Stimulated activated CD4-positive, alpha-beta T cell treated with anti-CD3 and anti-CD28 coated beads, TNF-alpha, amount 100 ng/mL, for 48 hours (primary cell): ENCODE measurements around the gene SCAF8.
"Not testable (repeated sequence)": the region's sequence is repeated elsewhere in the genome, so short reads cannot be mapped to it uniquely, and the experiment has no call there.

Experiments used
- DNase-seq, 3 donors: peaks; one replicate each; pipeline ENCODE4 v3.0.0-alpha.2; 2020; ENCODE audit warnings: low read depth in 3 of 3

The SCAF8 gene

GRCh38 chr6:154779157-154779556, 45.9 kb downstream of the SCAF8 start:
- DNase-seq, result not testable (repeated sequence)

DNA sequence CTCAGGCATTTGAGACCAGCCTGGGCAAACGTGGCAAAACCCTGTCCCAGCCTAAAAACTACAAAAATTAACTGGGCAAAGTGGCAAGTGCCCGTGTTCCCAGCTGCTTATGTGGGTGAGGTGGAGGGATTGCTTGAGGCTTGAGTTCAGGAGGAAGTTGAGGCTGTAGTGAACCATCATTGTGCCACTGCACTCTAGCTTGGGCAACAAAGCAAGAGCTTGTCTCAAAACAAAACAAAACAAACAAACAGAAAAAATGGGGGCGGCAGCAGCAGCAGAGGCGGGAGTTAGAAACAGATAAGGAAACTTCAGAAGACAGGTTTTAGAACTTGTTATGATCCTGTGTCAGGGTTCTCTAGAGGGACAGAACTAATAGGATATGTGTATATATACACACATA, 49.0 kb downstream of the SCAF8 start:
- no peak for DNase-seq

DNA sequence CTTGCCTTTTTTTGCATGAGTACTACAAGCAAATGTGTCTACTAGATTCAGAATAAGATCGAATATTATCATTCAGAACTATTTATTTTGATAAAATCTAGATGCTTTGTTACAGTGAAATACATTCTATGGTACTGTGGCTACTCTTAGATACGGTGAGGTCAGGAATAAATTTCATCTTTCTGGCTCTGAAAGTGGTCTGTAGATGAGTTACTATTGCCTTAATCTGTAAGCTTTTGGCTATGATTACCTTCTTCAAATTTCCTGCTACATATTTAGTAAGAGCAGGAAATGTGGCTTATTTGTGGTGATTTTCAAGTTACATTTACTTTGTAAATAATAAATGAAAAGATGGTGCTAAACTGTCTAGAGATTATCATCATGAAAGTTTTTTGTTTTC, 50.0 kb downstream of the SCAF8 start:
- DNase-seq, result no peak

- DNase-seq, result no peak
Observed at GRCh38 chr6:154785075-154785474, 51.9 kb downstream of the SCAF8 start.

DNA sequence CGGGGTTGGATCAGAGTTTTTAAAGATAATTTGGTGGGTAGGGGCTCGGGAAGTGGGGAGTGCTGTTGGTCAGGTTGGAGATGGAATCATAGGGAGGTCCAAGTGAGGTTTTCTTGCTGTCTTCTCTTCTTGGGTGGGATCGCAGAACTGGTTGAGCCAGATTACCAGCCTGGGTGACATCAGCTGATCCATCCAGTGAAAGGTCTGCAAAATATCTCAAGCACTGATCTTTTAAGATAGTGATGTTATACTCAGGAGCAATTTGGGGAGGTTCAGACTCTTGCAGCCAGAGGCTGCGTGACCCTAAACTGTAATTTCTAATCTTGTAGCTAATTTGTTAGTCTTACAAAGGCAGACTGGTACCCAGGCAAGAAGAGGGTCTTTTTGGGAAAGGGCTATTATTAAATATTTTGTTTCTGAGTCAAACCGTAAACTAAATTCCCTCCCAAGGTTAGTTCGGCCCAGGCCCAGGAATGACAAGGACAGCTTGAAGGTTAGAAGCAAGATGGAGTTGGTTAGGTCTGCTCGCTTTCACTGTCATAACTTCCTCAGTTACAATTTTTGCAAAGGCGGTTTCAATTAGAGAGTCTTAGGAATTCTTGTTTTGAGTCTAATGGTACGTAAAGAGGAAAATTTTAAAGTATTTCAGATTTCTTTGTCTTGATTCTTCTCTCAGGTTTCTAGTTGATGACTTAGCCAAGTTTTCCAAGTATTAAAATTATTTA, 53.1 kb downstream of the SCAF8 start:
- DNase-seq, result no peak

GRCh38 chr6:154791556-154792317, 58.5 kb downstream of the SCAF8 start:
- no peak for DNase-seq

GRCh38 chr6:154792325-154792724, 59.1 kb downstream of the SCAF8 start:
- no peak for DNase-seq

DNA sequence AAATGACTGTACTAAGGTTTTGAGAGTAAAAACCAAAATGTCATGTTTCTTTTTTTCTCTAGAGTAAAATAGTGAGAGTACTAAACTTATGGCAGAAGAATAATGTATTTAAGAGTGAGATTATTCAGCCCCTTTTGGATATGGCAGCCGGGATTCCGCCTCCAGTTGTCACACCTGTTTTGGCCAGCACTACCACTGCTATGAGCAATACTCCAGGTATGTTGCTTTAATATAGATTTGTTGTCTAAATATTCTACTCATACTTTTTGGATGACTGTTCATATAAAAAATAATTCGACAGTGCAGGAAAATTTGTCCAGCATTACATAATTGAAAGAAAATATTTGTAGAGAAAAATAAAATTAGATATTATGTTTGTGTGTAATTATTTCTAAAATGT, 59.5 kb downstream of the SCAF8 start:
- DNase-seq, result no peak

GRCh38 chr6:154796484-154796883, 63.3 kb downstream of the SCAF8 start:
- DNase-seq, result no peak

DNA sequence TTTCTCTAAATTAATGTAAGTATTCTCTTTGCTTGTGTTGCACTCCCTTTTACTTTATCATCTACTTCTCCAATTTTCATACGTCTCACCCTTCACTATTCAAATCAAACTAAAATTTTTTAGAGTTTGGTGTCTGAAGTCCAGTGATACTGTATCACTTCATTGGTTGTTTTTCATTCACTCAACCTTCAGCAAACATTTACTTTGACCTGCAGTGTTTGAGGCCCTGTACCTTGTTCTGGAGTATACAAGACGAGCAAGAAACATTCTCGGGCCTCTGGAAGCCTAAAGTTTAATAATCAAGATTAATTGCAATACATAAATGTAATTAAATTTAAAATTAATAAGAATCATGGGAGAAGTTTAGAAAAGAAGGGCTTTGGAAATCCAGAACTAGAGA, 64.6 kb downstream of the SCAF8 start:
- DNase-seq, result no peak

- no peak for DNase-seq
Observed at GRCh38 chr6:154800338-154800737, 67.1 kb downstream of the SCAF8 start.

DNA sequence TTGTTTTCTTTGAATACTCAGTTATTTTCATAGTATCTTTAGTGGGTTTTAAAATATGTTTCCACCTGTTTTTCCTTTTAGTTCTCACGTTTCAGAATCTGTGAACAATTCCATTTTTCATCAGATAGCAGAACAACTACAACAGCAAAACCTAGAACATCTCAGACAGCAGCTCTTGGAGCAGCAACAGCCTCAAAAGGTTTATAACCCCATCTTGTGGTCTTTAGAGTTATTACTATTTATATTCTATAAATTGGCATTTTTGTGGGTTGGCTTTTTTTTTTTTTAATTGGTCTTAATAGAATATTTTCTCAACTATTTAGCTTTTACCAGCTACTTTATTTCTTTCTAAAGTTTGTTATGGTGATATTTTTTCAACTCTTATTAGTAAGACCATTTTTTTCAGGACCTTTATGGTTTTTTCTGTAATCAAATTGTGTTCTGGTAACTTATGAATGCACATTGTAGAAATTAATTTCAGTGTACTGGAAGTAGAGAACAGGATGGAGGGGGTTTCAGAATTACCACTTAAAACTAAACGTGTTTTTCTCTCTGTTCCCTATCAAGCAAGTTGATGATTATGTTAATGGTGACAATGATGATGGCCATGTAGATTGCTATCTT, 72.2 kb downstream of the SCAF8 start:
- no peak for DNase-seq

GRCh38 chr6:154806804-154807203, 73.6 kb downstream of the SCAF8 start:
- no peak for DNase-seq

- not testable (repeated sequence) for DNase-seq
Observed at GRCh38 chr6:154811663-154812062, 78.4 kb downstream of the SCAF8 start.

GRCh38 chr6:154814063-154814462, 80.8 kb downstream of the SCAF8 start:
- DNase-seq, result no peak

GRCh38 chr6:154815938-154816820, 83.0 kb downstream of the SCAF8 start:
- DNase-seq, result no peak

- no peak for DNase-seq
Observed at GRCh38 chr6:154821099-154821498, 87.9 kb downstream of the SCAF8 start.

GRCh38 chr6:154821638-154822037, 88.4 kb downstream of the SCAF8 start:
- no peak for DNase-seq

DNA sequence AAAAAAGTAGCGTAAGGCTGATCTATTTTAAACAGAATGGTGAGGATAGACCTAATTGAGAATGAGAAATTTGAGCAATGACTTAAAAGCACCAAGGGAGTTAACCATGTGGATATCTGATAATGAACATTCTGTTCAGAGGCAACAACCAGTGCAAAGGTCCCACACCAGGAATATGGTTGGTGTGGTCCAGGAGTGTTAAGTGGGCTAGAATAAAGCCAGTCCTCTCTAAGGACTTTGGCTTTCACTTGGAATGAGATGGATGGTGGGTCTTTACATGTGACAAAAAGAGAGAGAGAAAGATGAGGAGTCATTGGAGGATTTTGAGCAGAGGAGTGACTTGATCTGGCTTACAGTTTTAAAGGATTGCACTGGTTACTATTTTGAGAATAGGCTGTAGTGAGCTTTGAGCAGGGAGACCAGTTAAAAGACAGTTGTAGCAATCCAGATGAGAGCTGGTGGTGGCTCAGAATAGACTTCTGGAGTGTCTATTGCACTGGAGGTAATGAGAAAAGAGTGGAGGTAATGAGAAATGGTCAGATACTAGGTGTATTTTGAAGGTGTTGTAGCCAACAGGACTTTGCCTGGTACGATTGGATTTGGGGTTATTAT, 89.8 kb downstream of the SCAF8 start:
- no peak for DNase-seq

DNA sequence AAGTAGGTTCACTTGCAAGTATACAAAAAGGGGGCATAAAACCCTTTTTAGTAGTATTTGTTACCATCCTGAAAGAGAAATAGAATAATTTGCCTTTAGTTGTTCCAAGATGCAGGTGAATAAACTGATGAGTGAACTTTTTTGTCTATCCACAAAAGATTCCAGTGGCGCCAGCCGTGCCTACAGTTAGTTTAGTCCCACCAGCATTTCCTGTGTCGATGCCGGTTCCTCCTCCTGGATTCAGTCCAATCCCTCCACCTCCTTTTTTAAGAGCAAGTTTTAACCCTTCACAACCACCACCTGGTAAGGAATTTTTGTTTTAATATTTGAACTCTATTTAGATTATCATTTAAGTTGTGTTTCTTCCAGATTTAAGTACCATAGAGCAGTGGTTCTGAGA, 90.9 kb downstream of the SCAF8 start:
- no peak for DNase-seq

GRCh38 chr6:154829970-154830369, 96.8 kb downstream of the SCAF8 start:
- DNase-seq, result no peak
